Testis (tissue), 3 donors: ENCODE results near the gene ADAM10. TPM values are rescaled to one million over a fixed set of nuclear protein-coding genes. Genes with fewer than 3 reads are reported as not detected.

Experiments used
- DNase-seq: peaks from one replicate; pipeline ENCODE4 v3.0.0-alpha.2; 2019
- H3K27ac ChIP-seq, 2 donors: fragments of 200-600 bp; sonication (generic); one replicate each; pipeline ENCODE4 v1.5.1; 2019
- H3K27me3 ChIP-seq: fragments of 200-600 bp; sonication (generic); one replicate; pipeline ENCODE4 v1.5.1; 2019
- H3K36me3 ChIP-seq: fragments of 200-600 bp; sonication (generic); one replicate; pipeline ENCODE4 v1.5.1; 2017; ENCODE audit warnings: low read depth; ENCODE audit errors: missing control alignments
- H3K4me1 ChIP-seq: fragments of 200-600 bp; sonication (generic); one replicate; pipeline ENCODE4 v1.5.1; 2019
- H3K4me3 ChIP-seq, 2 donors: fragments of 200-600 bp; sonication (generic); one replicate each; pipeline ENCODE4 v1.5.1; 2017 to 2019
- H3K9me3 ChIP-seq: fragments of 200-600 bp; sonication (generic); one replicate; pipeline ENCODE4 v1.5.1; 2017
- POLR2A ChIP-seq: fragments of 450-650 bp; IDR thresholded peaks from one replicate; pipeline ENCODE4 v1.6.1; 2017; ENCODE audit warnings: antibody characterized with exemption, mild to moderate bottlenecking, moderate library complexity
- WGBS, 2 donors: methylation state at CpG; one replicate each; pipeline ENCODE4 v1.1.5; 2018; 5-methylcytosine and 5-hydroxymethylcytosine counted together
- intact Hi-C: fragments of 100-400 bp; cut with DNase I; formaldehyde crosslinking; loops from one replicate; pipeline ENCODE4 v1.15.1; 2023; ENCODE audit warnings: low total_unique reads
- polyA plus RNA-seq: library from polyadenylated mRNA; stranded (reverse); fragments of 350-450 nt; fragmentation: Illumina TruSeq; extraction: RNeasy Lipid Tissue Mini Kit (QIAGEN cat#74804); gene quantifications from one replicate; pipeline ENCODE4 v1.2.3, GENCODE V29; 2014; ENCODE audit warnings: low read depth, low replicate concordance; ENCODE audit not compliant: insufficient read depth
- total RNA-seq, 2 donors: library from RNA; depleted of rRNA; stranded (reverse); fragments of >200 nt; gene quantifications; one replicate each; pipeline ENCODE4 v1.2.3, GENCODE V29; 2016
- TF ChIP-seq, protein P1 (sequence below), 3 experiments: fragments of 450-650 bp in 2 of 3; fragments of 200-600 bp in 1 of 3; sonication (generic) in 1 of 3; IDR thresholded peaks; one replicate each; pipeline ENCODE4 v1.5.1; 2016 to 2019; ENCODE audit warnings: antibody characterized with exemption in 3 of 3, mild to moderate bottlenecking in 2 of 3, moderate library complexity in 1 of 3

The ADAM10 gene
- total and polyA plus RNA-seq, 3 donors from 2014 or later: 46.2 to 65.5 (median 58.7) TPM

DNA sequence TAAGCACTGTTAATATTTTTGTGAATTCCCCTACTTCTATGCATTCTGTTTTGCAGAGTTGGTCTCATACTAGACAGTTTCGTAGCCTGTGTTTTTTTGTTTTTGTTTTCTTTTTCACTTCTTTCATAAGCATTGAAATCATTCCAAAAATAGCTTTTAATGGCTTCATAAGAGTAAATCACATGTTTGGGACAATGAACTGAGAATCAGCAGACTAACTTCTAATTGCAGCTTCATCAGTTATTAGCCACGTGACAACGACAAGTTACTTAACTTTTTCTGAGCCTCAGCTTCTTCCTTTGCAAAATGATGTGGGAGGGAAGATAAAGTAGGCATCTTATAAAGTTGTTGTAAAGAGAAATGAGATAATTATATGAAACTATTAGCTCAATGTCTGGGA is 193.0 kb downstream of the ADAM10 start:
- Histone ChIP-seq H3K4me3 (no peak overlapping the region), H3K36me3 (no peaks in the 10 kb centered on the region), H3K4me1 (peaks cover 8% of the 10 kb centered on the region), H3K27me3 (no peaks in the 10 kb centered on the region), H3K27ac (no peak overlapping the region), H3K9me3 (no peaks in the 10 kb centered on the region)
- no peak for TF ChIP-seq POLR2A
- TF ChIP-seq, protein P1, sequence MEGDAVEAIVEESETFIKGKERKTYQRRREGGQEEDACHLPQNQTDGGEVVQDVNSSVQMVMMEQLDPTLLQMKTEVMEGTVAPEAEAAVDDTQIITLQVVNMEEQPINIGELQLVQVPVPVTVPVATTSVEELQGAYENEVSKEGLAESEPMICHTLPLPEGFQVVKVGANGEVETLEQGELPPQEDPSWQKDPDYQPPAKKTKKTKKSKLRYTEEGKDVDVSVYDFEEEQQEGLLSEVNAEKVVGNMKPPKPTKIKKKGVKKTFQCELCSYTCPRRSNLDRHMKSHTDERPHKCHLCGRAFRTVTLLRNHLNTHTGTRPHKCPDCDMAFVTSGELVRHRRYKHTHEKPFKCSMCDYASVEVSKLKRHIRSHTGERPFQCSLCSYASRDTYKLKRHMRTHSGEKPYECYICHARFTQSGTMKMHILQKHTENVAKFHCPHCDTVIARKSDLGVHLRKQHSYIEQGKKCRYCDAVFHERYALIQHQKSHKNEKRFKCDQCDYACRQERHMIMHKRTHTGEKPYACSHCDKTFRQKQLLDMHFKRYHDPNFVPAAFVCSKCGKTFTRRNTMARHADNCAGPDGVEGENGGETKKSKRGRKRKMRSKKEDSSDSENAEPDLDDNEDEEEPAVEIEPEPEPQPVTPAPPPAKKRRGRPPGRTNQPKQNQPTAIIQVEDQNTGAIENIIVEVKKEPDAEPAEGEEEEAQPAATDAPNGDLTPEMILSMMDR (IDR thresholded peaks at IDR 0.05): no peak
- no peak for DNase-seq
- intact Hi-C loops: no loop called here
- 43 to 52% methylated on average over 3 of the region's 3 CpGs for WGBS, 2 donors

DNA sequence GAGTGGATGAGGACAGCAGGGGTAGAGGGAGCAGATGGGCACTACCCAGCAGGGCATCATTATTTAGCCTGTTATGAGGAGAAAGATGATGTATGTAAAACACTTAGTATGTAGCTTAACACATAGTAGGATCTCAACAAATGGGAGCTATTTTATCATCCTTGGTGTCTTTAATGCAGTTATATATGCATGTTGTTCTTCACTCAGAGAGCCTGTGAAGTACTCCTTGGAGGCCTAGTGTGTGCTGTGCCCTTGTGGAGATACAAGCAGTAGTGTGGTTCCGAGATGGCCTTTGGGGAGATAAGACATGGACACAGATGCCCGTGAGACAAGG is 193.5 kb downstream of the ADAM10 start:
- WGBS, 2 donors: 49 to 52% methylated on average over 2 of the region's 2 CpGs
- TF ChIP-seq, protein P1 (IDR thresholded peaks at IDR 0.05): no peak
- no peak for TF ChIP-seq POLR2A
- DNase-seq: no peak

DNA sequence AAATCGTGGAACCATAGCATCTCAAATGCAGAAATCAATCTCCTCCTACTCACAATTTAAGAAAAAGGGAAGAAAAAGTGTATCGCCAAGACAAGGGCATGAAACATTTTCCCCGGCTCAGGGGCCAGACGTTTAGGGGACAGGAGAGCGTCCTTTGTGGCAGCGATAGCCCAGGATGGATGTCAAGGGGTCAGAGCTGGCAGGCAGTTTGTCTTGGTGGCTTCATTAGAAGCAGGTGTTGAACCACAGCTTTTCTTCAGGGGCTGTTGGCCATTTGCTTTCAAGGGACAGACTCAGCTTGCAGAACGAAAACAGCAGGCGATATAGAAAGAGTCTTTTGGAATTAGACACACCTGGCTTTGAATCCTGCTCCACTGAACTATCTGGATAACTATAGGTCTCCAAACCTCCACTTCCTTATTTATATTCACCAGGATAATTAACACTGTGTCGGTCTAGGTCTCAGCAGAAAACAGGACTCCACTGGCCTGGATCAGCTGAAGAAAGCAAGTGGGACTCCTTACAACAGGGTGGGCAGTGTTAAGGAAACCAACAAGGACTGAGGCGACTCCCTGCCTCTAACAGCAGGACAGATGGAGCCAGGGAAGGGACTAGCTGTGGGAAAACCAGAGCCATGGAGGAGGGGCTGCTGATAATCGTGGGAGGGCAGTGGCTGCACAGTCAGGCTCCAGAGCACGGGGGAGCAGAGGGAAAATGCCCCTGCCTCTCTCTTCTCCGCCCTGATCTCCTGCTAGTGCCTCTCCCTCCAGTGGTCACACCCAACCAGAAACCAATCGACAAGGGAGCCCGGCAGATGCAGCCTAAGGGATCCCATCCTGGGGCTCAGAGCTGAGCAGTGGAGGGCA is 194.1 kb downstream of the ADAM10 start:
- TF ChIP-seq, protein P1 (IDR thresholded peaks at IDR 0.05): no peak
- no peak for TF ChIP-seq POLR2A
- 78% methylated on average over 15 of the region's 15 CpGs for WGBS, 2 donors
- no peak overlapping the region for H3K27ac ChIP-seq
- H3K4me1 ChIP-seq: peaks cover 8% of the 10 kb centered on the region
- H3K36me3 ChIP-seq: no peaks in the 10 kb centered on the region
- H3K9me3 ChIP-seq: no peaks in the 10 kb centered on the region
- no peak for DNase-seq
- intact Hi-C loops: no loop called here
- no peaks in the 10 kb centered on the region for H3K27me3 ChIP-seq
- no peak overlapping the region for H3K4me3 ChIP-seq

More for the DNA sequence above, 193.5 kb downstream of the ADAM10 start:
- intact Hi-C loops: no loop called here
- Histone ChIP-seq H3K36me3 (no peaks in the 10 kb centered on the region), H3K4me3 (no peak overlapping the region), H3K27ac (no peak overlapping the region), H3K4me1 (peaks cover 8% of the 10 kb centered on the region), H3K27me3 (no peaks in the 10 kb centered on the region), H3K9me3 (no peaks in the 10 kb centered on the region)

DNA sequence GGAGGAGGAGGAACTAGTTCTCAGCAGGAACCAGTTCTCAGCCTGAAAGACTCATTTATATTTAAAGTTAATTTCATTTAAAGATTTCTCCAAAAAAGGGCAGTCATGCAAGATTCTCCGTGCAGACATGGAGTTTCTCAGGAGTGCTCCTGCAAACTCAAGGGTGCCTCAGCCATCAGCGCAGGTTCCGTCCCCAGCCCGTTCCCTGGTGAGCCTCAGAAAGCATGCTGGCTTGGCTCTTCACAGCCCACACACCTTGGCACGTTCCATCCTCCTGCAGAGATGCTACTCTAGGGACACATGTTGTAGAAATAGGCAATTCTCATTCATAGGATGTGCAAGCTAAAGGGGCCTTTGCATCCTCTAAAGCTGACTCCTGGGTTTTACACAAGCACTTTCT is 194.7 kb downstream of the ADAM10 start:
- no peaks in the 10 kb centered on the region for H3K9me3 ChIP-seq
- intact Hi-C loops: no loop called here
- no peaks in the 10 kb centered on the region for H3K27me3 ChIP-seq
- peaks cover 8% of the 10 kb centered on the region for H3K4me1 ChIP-seq
- H3K4me3 ChIP-seq: no peak overlapping the region
- TF ChIP-seq POLR2A: no peak
- TF ChIP-seq, protein P1 (IDR thresholded peaks at IDR 0.05): no peak
- H3K36me3 ChIP-seq: no peaks in the 10 kb centered on the region
- WGBS, 2 donors: 79 to 85% methylated on average over 5 of the region's 5 CpGs
- H3K27ac ChIP-seq: no peak overlapping the region
- no peak for DNase-seq
